A172 (cell line): ENCODE data around the gene PCSK6. TPM values are rescaled to one million over a fixed set of nuclear protein-coding genes. Genes with fewer than 3 reads are reported as not detected.
"Not testable (repeated sequence)": the region's sequence is repeated elsewhere in the genome, so short reads cannot be mapped to it uniquely, and the experiment has no call there.

Experiments used
- DNase-seq: peaks from one replicate; pipeline ENCODE4 v3.0.0-alpha.2; 2015; ENCODE audit warnings: low spot score
- total RNA-seq: library from RNA; depleted of rRNA; stranded (reverse); fragments of >200 nt; shearing (Covaris generic); gene quantifications from 2 replicates; pipeline ENCODE4 v1.2.3, GENCODE V29; 2014

PCSK6 gene
- total RNA-seq, 1 experiment from 2014 or later: 10.0 TPM

- no peak for DNase-seq
Observed at GRCh38 chr15:101463270-101463669, 26.2 kb downstream of the PCSK6 start.

- DNase-seq: no peak
Observed at GRCh38 chr15:101461097-101461496, 28.4 kb downstream of the PCSK6 start.

GRCh38 chr15:101459579-101460300 is 29.8 kb downstream of the PCSK6 start:
- DNase-seq: no peak

GRCh38 chr15:101458908-101459578 is 30.5 kb downstream of the PCSK6 start:
- no peak for DNase-seq

GRCh38 chr15:101458158-101458900 is 31.2 kb downstream of the PCSK6 start:
- no peak for DNase-seq

- no peak for DNase-seq
Observed at GRCh38 chr15:101457696-101458095, 31.8 kb downstream of the PCSK6 start.

- no peak for DNase-seq
Observed at GRCh38 chr15:101456057-101456739, 33.3 kb downstream of the PCSK6 start.

GRCh38 chr15:101455291-101456025 is 34.0 kb downstream of the PCSK6 start:
- peak; percentile 39 for DNase-seq

GRCh38 chr15:101454781-101455180 is 34.7 kb downstream of the PCSK6 start:
- not testable (repeated sequence) for DNase-seq

GRCh38 chr15:101454365-101454764 is 35.1 kb downstream of the PCSK6 start:
- no peak for DNase-seq

- no peak for DNase-seq
Observed at GRCh38 chr15:101453123-101454120, 36.1 kb downstream of the PCSK6 start.

- DNase-seq: no peak
Observed at GRCh38 chr15:101452572-101452971, 36.9 kb downstream of the PCSK6 start.

GRCh38 chr15:101451846-101452245 is 37.7 kb downstream of the PCSK6 start:
- no peak for DNase-seq

GRCh38 chr15:101451266-101451799 is 38.2 kb downstream of the PCSK6 start:
- DNase-seq: no peak

- no peak for DNase-seq
Observed at GRCh38 chr15:101450403-101451265, 38.9 kb downstream of the PCSK6 start.

GRCh38 chr15:101449471-101450402 is 39.8 kb downstream of the PCSK6 start:
- no peak for DNase-seq

- no peak for DNase-seq
Observed at GRCh38 chr15:101448336-101448735, 41.2 kb downstream of the PCSK6 start.
